GM06990 (cell line): Measurements from ENCODE around the gene OGA.
A peak's percentile ranks its signal among the peaks of the same experiment; 100 is the strongest.

Experiments
- DNase-seq: peaks from one replicate; pipeline ENCODE4 v3.0.0-alpha.2; 2011; ENCODE audit not compliant: insufficient read length; ENCODE audit errors: extremely low read depth
- H3K27me3 ChIP-seq: replicated peaks from 2 replicates; pipeline ENCODE4 v1.6.0; 2011; ENCODE audit warnings: low read length; ENCODE audit not compliant: control insufficient read depth, insufficient read depth
- H3K36me3 ChIP-seq: 2 replicates; pipeline ENCODE4 v1.5.1; 2011; ENCODE audit warnings: low read length; ENCODE audit not compliant: control insufficient read depth, insufficient read depth
- H3K4me3 ChIP-seq: replicated peaks from 2 replicates; pipeline ENCODE4 v1.5.1; 2011; ENCODE audit warnings: low read depth, mild to moderate bottlenecking, control low read depth, low read length
- TF ChIP-seq, protein P1 (sequence below): IDR thresholded peaks from 2 replicates; pipeline ENCODE4 v1.5.1; 2011; ENCODE audit warnings: low read length, control low read depth, mild to moderate bottlenecking, inconsistent platforms; ENCODE audit not compliant: insufficient read depth, poor library complexity, severe bottlenecking

The OGA gene

DNA sequence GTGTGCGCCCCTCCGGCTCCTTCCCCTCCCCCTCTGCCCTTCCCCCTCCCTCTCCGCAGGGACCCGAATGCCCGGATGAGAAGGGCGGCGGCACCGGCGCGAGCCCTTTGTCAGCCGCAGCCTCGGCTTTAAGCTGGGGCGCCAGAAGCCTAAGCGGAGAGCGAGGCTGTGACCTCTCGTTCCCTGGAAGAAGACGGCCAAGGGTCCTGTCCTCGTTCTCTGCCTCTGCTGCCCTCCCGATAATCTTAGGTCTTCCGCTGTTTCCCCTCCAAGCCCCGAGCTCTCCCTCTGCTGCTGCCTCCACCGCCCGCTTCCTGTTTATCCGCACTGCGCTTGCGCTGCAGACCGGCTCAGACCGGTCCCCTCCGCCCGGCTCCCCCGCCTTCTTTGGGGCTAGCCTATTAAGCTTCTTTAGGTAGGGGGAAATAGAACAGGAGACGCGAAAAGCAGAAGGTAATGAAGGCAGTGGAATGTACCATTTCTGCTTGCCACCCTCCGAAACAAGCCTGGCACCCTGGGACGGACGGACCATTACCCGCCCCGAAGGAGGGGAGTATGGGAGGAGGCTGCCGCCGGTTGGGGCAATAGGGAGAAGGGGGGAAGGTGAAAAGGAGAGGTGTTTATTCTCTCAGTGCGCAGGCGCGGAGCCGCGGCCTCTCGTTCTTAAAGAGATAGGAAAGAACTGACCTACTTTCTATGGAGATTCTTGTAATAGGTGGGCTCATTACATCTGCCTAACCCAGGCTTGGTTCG, at the start of gene OGA:
Gene OGA (minus strand): TSS at position 326 of the 753 bp plus-strand sequence. CDS start 422 bp downstream, outside the sequence.
- no peaks in the 10 kb centered on the region for H3K36me3 ChIP-seq
- peak; percentile 98 for DNase-seq
- no peaks in the 10 kb centered on the region for H3K27me3 ChIP-seq
- peak within 1 kb of the TSS; percentile 82 for H3K4me3 ChIP-seq
- TF ChIP-seq, protein P1, sequence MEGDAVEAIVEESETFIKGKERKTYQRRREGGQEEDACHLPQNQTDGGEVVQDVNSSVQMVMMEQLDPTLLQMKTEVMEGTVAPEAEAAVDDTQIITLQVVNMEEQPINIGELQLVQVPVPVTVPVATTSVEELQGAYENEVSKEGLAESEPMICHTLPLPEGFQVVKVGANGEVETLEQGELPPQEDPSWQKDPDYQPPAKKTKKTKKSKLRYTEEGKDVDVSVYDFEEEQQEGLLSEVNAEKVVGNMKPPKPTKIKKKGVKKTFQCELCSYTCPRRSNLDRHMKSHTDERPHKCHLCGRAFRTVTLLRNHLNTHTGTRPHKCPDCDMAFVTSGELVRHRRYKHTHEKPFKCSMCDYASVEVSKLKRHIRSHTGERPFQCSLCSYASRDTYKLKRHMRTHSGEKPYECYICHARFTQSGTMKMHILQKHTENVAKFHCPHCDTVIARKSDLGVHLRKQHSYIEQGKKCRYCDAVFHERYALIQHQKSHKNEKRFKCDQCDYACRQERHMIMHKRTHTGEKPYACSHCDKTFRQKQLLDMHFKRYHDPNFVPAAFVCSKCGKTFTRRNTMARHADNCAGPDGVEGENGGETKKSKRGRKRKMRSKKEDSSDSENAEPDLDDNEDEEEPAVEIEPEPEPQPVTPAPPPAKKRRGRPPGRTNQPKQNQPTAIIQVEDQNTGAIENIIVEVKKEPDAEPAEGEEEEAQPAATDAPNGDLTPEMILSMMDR, result no peak

GRCh38 chr10:101867931-101868330, 49.7 kb upstream of the OGA start:
- TF ChIP-seq, protein P1, result no peak
- Histone ChIP-seq H3K4me3 (no peak overlapping the region), H3K36me3 (no peaks in the 10 kb centered on the region), H3K27me3 (no peaks in the 10 kb centered on the region)
- no peak for DNase-seq

- TF ChIP-seq, protein P1, result no peak
- no peak for DNase-seq
- peak overlapping the region; percentile 1 for H3K4me3 ChIP-seq
- H3K36me3 ChIP-seq, result no peaks in the 10 kb centered on the region
- H3K27me3 ChIP-seq, result no peaks in the 10 kb centered on the region
These were observed 41.3 kb upstream of the OGA start for GRCh38 chr10:101859530-101859929.

- Histone ChIP-seq H3K36me3 (no peaks in the 10 kb centered on the region), H3K27me3 (no peaks in the 10 kb centered on the region), H3K4me3 (peak overlapping the region; percentile 22)
- TF ChIP-seq, protein P1, result no peak
- DNase-seq, result peak; percentile 29
These were observed 40.7 kb upstream of the OGA start for GRCh38 chr10:101858723-101859500.

GRCh38 chr10:101857802-101858476, 39.7 kb upstream of the OGA start:
- TF ChIP-seq, protein P1, result no peak
- DNase-seq, result no peak
- no peaks in the 10 kb centered on the region for H3K27me3 ChIP-seq
- H3K4me3 ChIP-seq, result no peak overlapping the region
- no peaks in the 10 kb centered on the region; the same call in 1 of the 2 replicates for H3K36me3 ChIP-seq
